Muscle of leg (tissue), 11 donors: ENCODE results near the gene ETFRF1. TPM values are rescaled to one million over a fixed set of nuclear protein-coding genes. Genes with fewer than 3 reads are reported as not detected.

Source experiments
- DNase-seq: peaks from one replicate; pipeline ENCODE4 v3.0.0; 2013
- H3K27ac ChIP-seq: one replicate; pipeline ENCODE4 v1.5.1; 2013; ENCODE audit warnings: mild to moderate bottlenecking, low read length, control low read depth
- H3K27me3 ChIP-seq: one replicate; pipeline ENCODE4 v1.6.1; 2013; ENCODE audit warnings: low read length; ENCODE audit not compliant: control insufficient read depth, insufficient read depth
- H3K36me3 ChIP-seq: one replicate; pipeline ENCODE4 v1.6.1; 2013; ENCODE audit warnings: low read length; ENCODE audit not compliant: control insufficient read depth, insufficient read depth
- H3K4me1 ChIP-seq: one replicate; pipeline ENCODE4 v1.6.1; 2013; ENCODE audit warnings: low read length; ENCODE audit not compliant: control insufficient read depth, insufficient read depth
- H3K4me3 ChIP-seq: one replicate; pipeline ENCODE4 v1.5.1; 2013; ENCODE audit warnings: low read length, control low read depth
- H3K9me3 ChIP-seq: replicated peaks from 2 replicates; pipeline ENCODE4 v1.6.1; 2013; ENCODE audit warnings: low read depth, low read length; ENCODE audit not compliant: control insufficient read depth
- WGBS: methylation state at CpG from one replicate; pipeline ENCODE4 v1.1.5; 2013; ENCODE audit warnings: missing lambda C conversion rate; ENCODE audit not compliant: insufficient coverage; 5-methylcytosine and 5-hydroxymethylcytosine counted together
- polyA plus RNA-seq, 8 donors: library from polyadenylated mRNA; unstranded; fragments of 120-200 nt; gene quantifications; one replicate each; pipeline versions ENCODE4 v1.2.1 to v1.2.3, GENCODE V29; 2013; ENCODE audit warnings: inconsistent platforms in 1 of 8, low replicate concordance in 1 of 8; ENCODE audit not compliant: insufficient read length in 8 of 8, insufficient read depth in 1 of 8
- total RNA-seq: library from RNA; stranded (reverse); fragments of 120-200 nt; gene quantifications from one replicate; pipeline ENCODE4 v1.2.4, GENCODE V29; 2013

ETFRF1 gene
- total and polyA plus RNA-seq, 9 donors: 20.8 to 26.9 (median 24.7) TPM

- Histone ChIP-seq H3K36me3 (peaks cover 8% of the 10 kb centered on the region), H3K4me3 (no peak overlapping the region), H3K27me3 (no peaks in the 10 kb centered on the region), H3K4me1 (no peaks in the 10 kb centered on the region), H3K27ac (no peak overlapping the region), H3K9me3 (no peaks in the 10 kb centered on the region)
- 83% methylated on average over 2 of the region's 2 CpGs for WGBS
- DNase-seq: no peak
These were observed 7.1 kb downstream of the ETFRF1 start for GRCh38 chr12:25202137-25202536.

GRCh38 chr12:25207411-25207810 is 12.4 kb downstream of the ETFRF1 start:
- Histone ChIP-seq H3K27ac (no peak overlapping the region), H3K4me3 (no peak overlapping the region), H3K27me3 (no peaks in the 10 kb centered on the region), H3K9me3 (no peaks in the 10 kb centered on the region), H3K4me1 (no peaks in the 10 kb centered on the region), H3K36me3 (peaks cover 10% of the 10 kb centered on the region)
- no peak for DNase-seq
- WGBS: 100% methylated on average over 2 of the region's 6 CpGs

- DNase-seq: no peak
- no peaks in the 10 kb centered on the region for H3K4me1 ChIP-seq
- no peak overlapping the region for H3K4me3 ChIP-seq
- peaks cover 9% of the 10 kb centered on the region for H3K36me3 ChIP-seq
- H3K9me3 ChIP-seq: no peaks in the 10 kb centered on the region
- WGBS: no CpG with 5 or more reads among the region's 1 CpG
- no peaks in the 10 kb centered on the region for H3K27me3 ChIP-seq
- H3K27ac ChIP-seq: no peak overlapping the region
These were observed 12.8 kb downstream of the ETFRF1 start for GRCh38 chr12:25207846-25208245.

DNA sequence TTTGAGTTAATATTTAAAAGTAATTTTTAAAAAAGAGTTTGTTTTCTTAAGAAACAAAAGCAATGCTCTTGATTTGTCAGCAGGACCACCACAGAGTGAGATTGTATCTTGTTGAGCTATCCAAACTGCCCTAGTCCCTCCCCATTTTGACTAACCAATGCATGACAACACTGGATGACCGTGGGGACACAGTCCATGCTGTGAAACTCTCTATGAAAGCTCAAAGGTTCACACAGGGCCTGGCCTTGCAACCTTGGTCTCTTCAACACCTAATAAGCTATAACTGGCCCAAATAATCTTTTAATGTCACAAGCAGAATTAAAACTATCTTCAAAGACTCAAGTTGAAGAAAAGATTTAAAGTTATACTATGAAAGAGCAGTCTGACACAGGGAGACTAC is 13.5 kb downstream of the ETFRF1 start:
- no CpG with 5 or more reads among the region's 1 CpG for WGBS
- H3K9me3 ChIP-seq: no peaks in the 10 kb centered on the region
- H3K36me3 ChIP-seq: peaks cover 6% of the 10 kb centered on the region
- no peak for DNase-seq
- no peaks in the 10 kb centered on the region for H3K4me1 ChIP-seq
- H3K27me3 ChIP-seq: no peaks in the 10 kb centered on the region
- no peak overlapping the region for H3K4me3 ChIP-seq
- no peak overlapping the region for H3K27ac ChIP-seq

GRCh38 chr12:25213338-25213737 is 18.3 kb downstream of the ETFRF1 start:
- WGBS: no CpG with 5 or more reads among the region's 1 CpG
- Histone ChIP-seq H3K36me3 (peaks cover 3% of the 10 kb centered on the region), H3K27me3 (no peaks in the 10 kb centered on the region), H3K4me3 (no peak overlapping the region), H3K9me3 (no peaks in the 10 kb centered on the region), H3K4me1 (no peaks in the 10 kb centered on the region), H3K27ac (no peak overlapping the region)
- no peak for DNase-seq

- Histone ChIP-seq H3K36me3 (peaks cover 7% of the 10 kb centered on the region), H3K9me3 (no peaks in the 10 kb centered on the region), H3K27me3 (no peaks in the 10 kb centered on the region), H3K4me3 (no peak overlapping the region), H3K4me1 (no peaks in the 10 kb centered on the region), H3K27ac (no peak overlapping the region)
- DNase-seq: no peak
- WGBS: no CpG with 5 or more reads among the region's 1 CpG
These were observed 41.2 kb downstream of the ETFRF1 start for GRCh38 chr12:25236190-25236589.

DNA sequence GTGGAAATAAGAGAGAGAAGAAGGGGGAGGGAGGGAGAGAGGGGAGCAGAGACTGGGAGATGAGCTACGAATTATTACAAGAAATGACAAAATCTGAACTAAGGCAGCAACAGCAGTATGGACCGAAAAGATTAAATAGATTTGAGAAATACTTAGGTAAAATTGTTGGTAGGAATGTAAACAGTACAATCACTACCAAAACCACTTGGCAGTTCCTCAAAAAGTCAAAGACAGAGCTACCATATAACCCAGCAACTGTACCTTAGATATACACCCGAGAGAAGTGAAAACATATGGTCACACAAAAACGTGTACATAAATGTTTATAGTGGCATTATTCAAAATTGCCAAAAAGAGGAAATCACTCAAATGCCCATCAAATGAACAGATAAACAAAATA is 41.6 kb downstream of the ETFRF1 start:
- DNase-seq: no peak
- Histone ChIP-seq H3K27ac (no peak overlapping the region), H3K4me3 (no peak overlapping the region), H3K9me3 (no peaks in the 10 kb centered on the region), H3K27me3 (no peaks in the 10 kb centered on the region), H3K36me3 (peaks cover 7% of the 10 kb centered on the region), H3K4me1 (no peaks in the 10 kb centered on the region)
- no CpG with 5 or more reads among the region's 4 CpGs for WGBS

DNA sequence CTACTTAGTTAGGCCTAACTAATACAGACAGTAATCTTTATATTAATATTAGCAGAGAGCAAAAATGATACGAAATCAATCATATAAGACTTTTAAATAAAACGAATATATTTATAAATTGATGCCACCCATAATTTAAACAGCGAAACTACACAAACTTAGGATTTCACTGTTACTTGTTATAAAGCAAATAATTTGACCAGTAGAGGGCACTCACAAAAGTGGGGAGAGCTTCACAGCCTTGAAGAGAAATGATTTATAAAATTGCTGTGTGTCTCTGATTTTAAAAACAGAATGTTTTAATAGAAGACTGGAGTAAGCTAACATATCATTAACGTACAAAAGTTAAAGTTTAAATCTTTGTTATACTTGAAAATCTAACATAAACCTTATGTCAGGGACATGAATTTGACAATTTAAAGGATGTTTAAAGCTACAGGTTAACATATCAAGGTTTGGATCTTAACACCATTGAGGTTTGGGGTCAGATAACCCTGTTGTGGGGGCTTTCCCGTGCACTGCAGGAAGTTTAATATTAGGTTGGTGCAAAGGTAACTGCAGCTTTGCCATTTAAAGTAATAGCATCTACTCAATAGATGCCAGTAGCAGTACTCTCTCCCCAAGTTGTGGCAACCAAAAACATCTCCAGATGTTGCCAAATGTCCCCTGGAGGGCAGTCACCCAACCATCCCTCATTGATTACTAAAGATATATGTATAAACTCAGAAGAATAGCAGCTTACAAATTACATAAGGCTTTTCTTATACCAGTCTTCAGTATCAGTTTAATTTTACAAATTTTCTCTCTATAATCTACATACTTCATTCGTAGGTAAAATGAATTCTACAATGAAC is 46.4 kb downstream of the ETFRF1 start:
- Histone ChIP-seq H3K4me3 (no peak overlapping the region), H3K4me1 (no peaks in the 10 kb centered on the region), H3K27me3 (no peaks in the 10 kb centered on the region), H3K36me3 (peaks cover 3% of the 10 kb centered on the region), H3K27ac (no peak overlapping the region), H3K9me3 (no peaks in the 10 kb centered on the region)
- no CpG with 5 or more reads among the region's 6 CpGs for WGBS
- peak; percentile 68 for DNase-seq

DNA sequence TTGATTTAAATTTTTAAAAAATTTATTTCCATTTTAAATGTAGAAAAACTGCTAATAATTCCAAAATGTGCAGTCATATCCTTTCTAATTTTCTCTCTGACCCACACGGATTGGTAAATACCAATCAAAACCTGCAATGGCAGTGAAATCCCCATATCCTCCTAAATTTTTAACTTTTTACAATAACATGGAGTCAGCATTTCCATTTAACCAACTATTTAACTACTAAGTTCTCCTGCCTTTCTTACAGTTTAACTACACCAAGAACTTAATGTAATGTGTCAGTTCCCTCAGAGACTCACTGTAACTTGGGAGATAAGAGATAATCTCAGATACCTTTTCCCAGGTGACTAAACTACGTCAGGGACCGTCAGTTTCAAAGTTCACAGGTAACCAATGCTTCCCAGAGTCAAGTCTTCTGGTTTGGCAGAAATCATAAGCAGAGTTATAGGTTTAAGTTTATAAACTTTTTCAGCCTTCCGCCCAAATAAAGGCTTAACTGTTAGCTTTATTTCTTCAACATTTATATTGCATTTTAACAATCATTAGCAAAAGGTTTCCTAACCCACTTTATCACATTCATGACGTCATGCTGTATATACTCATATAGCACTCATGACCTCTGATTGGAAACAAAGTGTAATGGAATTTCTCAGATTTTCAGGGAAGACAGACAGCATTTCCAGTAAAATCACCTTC is 48.1 kb downstream of the ETFRF1 start:
- Histone ChIP-seq H3K4me1 (no peaks in the 10 kb centered on the region), H3K36me3 (no peaks in the 10 kb centered on the region), H3K9me3 (no peaks in the 10 kb centered on the region), H3K4me3 (no peak overlapping the region), H3K27me3 (no peaks in the 10 kb centered on the region), H3K27ac (no peak overlapping the region)
- peak; percentile 16 for DNase-seq
- WGBS: 80% methylated on average over 1 of the region's 5 CpGs

- Histone ChIP-seq H3K4me3 (no peak overlapping the region), H3K9me3 (no peaks in the 10 kb centered on the region), H3K27ac (no peak overlapping the region), H3K4me1 (no peaks in the 10 kb centered on the region), H3K36me3 (no peaks in the 10 kb centered on the region), H3K27me3 (no peaks in the 10 kb centered on the region)
- no peak for DNase-seq
These were observed 48.6 kb downstream of the ETFRF1 start for GRCh38 chr12:25243680-25243990.
